Head of caudate nucleus (tissue), 42 donors: ENCODE measurements around the gene ITFG2.
"Not testable (repeated sequence)": the region's sequence is repeated elsewhere in the genome, so short reads cannot be mapped to it uniquely, and the experiment has no call there.

ENCODE experiments used
- DNase-seq, 42 donors: peaks; one replicate each; pipeline versions ENCODE4 v3.0.0 to v3.0.0-alpha.2; 2020 to 2021; ENCODE audit warnings: mixed read lengths in 7 of 42
- intact Hi-C: fragments of 100-400 bp; cut with DNase I; formaldehyde crosslinking; loops from one replicate; pipeline ENCODE4 v1.15.0; 2022

ITFG2 gene

GRCh38 chr12:2854669-2855453, 42.4 kb downstream of the ITFG2 start:
- DNase-seq = no peak
- intact Hi-C loops = loop anchor here (10.0 kb wide), 1 partner anchor 180 kb away; no protein-coding TSS in a partner anchor

- intact Hi-C loops = loop anchor here (10.0 kb wide), 1 partner anchor 179 kb away; no protein-coding TSS in a partner anchor
- DNase-seq = no peak
Observed at GRCh38 chr12:2855546-2855945, 43.1 kb downstream of the ITFG2 start.

- intact Hi-C loops = loop anchor here (10.0 kb wide), 1 partner anchor 179 kb away; no protein-coding TSS in a partner anchor
- DNase-seq = no peak
Observed at GRCh38 chr12:2856051-2856450, 43.6 kb downstream of the ITFG2 start.

- intact Hi-C loops = loop anchor here (10.0 kb wide), 1 partner anchor 178 kb away; no protein-coding TSS in a partner anchor
- DNase-seq = no peak
Observed at GRCh38 chr12:2857021-2857431, 44.6 kb downstream of the ITFG2 start, which contains the start of gene TEX52. TEX52 (minus strand) TSS chr12:2857039; CDS start chr12:2857026, 13 bp downstream.

GRCh38 chr12:2857576-2857975, 45.1 kb downstream of the ITFG2 start:
- DNase-seq = no peak
- intact Hi-C loops = loop anchor here (10.0 kb wide), 1 partner anchor 177 kb away; no protein-coding TSS in a partner anchor

GRCh38 chr12:2858334-2858733, 45.9 kb downstream of the ITFG2 start:
- intact Hi-C loops = loop anchor here (10.0 kb wide), 1 partner anchor 176 kb away; no protein-coding TSS in a partner anchor
- DNase-seq = no peak

- intact Hi-C loops = loop anchor here (10.0 kb wide), 1 partner anchor 176 kb away; no protein-coding TSS in a partner anchor
- no peak for DNase-seq
Observed at GRCh38 chr12:2858944-2859421, 46.5 kb downstream of the ITFG2 start.

- intact Hi-C loops = no loop called here
- no peak for DNase-seq
Observed at GRCh38 chr12:2860170-2860569, 47.7 kb downstream of the ITFG2 start.

- intact Hi-C loops = no loop called here
- no peak for DNase-seq
Observed at GRCh38 chr12:2862876-2863275, 50.4 kb downstream of the ITFG2 start.

GRCh38 chr12:2863402-2863801, 50.9 kb downstream of the ITFG2 start:
- intact Hi-C loops, DNase-seq: not testable (repeated sequence)

- peak in 1 of 42 donors; percentile 6 for DNase-seq
- intact Hi-C loops = no loop called here
Observed at GRCh38 chr12:2864198-2864597, 51.7 kb downstream of the ITFG2 start.

- DNase-seq, intact Hi-C loops: not testable (repeated sequence)
Observed at GRCh38 chr12:2868986-2869632, 56.6 kb downstream of the ITFG2 start.
